ENCODE results near the gene NDUFAB1.
"Not testable (repeated sequence)": the region's sequence is repeated elsewhere in the genome, so short reads cannot be mapped to it uniquely, and the experiment has no call there.

The NDUFAB1 gene

GRCh38 chr16:23595951-23596720, at the start of gene NDUFAB1:
TSS of gene NDUFAB1 (minus strand) at chr16:23596316. CDS start at chr16:23596290, 26 bp downstream.
- no peak for FAIRE-seq

GRCh38 chr16:23642246-23642774, 46.2 kb upstream of the NDUFAB1 start:
- DNase-seq (ENCODE audit: insufficient read length, low spot score) (no peak), FAIRE-seq (no peak)

More at GRCh38 chr16:23595951-23596720, at the start of gene NDUFAB1:
- DNase-seq (ENCODE audit: insufficient read length, low spot score) = peak; percentile 78

- FAIRE-seq (no peak), DNase-seq (ENCODE audit: insufficient read length, low spot score) (peak; percentile 94)
These were observed 45.0 kb upstream of the NDUFAB1 start, which contains the start of the genes DCTN5 and PALB2 for GRCh38 chr16:23640931-23641765. TSS of gene DCTN5 (plus strand) at chr16:23641466. CDS start at chr16:23641543, 77 bp downstream. TSS of gene PALB2 (minus strand) at chr16:23641310. CDS start at chr16:23641157, 153 bp downstream.

DNA sequence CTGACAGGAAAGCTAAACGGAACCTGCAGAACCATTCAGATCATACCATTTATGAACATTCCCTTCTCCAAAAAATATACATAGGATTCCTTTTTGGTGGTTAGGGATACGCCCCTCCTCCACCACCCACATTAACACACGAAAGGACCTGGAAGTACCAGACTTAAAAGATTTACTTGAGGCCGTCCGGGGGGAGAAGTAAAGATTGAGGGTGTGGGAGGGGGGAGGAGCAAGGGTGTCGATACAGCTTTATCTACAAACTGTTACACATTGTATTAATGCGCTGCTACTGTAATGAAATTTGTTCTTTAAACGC, 44.5 kb upstream of the NDUFAB1 start:
- no peak for FAIRE-seq
- peak; percentile 4 for DNase-seq (ENCODE audit: insufficient read length, low spot score)

DNA sequence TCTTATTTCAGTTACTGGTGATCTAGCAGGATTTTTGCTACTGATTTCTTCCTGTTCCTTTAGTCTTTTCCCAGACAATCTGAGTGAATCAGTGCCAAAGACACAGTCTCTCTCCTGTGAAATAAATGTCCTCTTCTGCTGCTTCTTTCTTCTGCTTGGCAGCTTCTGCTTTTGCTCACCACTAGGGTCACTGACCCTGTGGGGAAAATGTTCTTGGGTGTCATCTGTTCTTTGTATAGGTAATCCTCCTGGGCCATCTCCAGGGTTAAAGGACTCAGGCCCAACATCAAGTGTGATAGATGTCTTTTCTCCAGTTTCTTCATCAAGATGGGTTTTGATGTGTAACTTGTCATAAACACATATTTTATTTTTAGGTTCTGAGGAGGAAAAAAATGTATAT, 39.8 kb upstream of the NDUFAB1 start:
- FAIRE-seq (no peak), DNase-seq (ENCODE audit: insufficient read length, low spot score) (no peak)

DNA sequence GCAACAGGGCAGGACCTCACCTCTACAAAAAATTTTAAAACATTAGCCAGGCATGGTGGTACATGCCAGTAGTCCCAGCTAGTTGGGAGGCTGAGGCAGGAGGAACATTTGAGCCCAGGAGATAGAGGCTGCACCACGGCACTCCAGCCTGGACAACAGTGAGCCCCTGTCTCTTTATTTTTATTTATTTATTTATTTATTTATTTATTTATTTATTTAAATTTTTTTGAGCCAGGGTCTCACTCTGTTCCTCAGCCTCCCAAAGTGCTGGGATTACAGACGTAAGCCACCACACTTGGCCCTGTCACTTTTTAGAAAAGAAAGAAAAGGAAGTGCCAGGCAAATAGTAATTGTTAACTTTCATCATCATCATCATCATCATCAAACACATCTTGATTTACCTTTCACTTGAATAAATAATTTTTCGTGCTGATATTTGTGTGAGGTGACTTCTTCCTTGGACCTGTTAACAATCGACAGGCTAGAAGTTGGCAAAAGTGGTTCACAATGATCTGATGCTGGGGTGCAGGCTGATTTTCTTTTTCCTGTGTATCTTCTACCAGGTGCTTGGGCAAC, 38.4 kb upstream of the NDUFAB1 start:
- DNase-seq (ENCODE audit: insufficient read length, low spot score) = no peak
- no peak for FAIRE-seq

DNA sequence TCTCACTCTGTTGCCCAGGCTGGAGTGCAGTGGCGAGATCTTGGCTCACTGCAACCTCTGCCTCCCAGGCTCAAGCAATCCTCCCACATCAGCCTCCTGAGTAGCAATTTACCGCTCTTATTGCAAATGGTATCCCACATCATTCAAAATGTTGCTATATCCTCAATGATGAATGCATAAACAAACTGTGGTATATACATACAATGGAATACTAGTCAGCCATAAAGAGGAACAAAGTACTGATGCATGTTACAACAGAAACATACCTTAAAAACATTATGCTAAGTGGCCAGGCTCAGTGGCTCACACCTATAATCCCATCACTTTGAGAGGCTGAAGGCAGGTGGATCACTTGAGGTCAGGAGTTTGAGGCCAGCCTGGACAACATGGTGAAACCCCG, 35.8 kb upstream of the NDUFAB1 start:
- DNase-seq (ENCODE audit: insufficient read length, low spot score); FAIRE-seq: not testable (repeated sequence)

DNA sequence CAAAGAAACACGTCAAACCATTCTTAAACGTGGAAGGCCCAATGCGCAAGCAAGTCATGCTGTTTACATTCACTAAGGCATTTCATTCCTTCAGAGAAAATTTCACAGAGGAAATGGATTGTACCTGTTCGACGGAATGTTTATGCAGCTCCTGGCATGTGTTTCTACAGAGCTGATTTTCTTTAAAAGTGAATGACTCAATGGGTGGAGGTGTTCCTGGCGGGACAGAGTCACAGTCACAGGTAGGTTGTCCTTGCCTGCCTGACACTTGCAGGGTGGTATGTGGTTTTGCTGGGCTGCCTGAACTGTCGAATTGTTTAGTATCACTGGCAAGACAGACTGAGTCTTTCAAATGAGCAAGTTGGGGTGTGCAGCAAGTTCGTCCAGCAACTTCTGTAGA, 33.4 kb upstream of the NDUFAB1 start:
- FAIRE-seq (no peak), DNase-seq (ENCODE audit: insufficient read length, low spot score) (no peak)

DNA sequence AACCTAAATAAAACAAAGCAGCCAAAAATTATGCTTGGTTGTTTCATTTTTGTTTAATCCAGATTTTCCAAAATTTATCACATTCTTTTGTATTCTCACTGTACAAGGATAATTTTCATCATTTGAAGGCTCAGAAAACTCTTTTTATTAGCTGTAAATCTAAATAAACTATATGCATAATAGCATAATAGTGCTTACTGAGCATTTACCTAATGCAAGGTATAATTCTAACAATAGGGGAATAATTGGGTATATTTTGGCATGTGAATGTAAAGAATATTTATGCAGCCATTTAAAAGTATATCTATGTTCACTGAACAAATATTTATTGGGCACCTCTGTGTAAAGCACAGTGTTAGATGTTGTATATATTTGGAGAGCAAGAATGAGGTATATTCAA, 28.0 kb upstream of the NDUFAB1 start:
- FAIRE-seq (no peak), DNase-seq (ENCODE audit: insufficient read length, low spot score) (no peak)

GRCh38 chr16:23615805-23616204, 19.7 kb upstream of the NDUFAB1 start:
- FAIRE-seq = no peak
- DNase-seq (ENCODE audit: insufficient read length, low spot score) = no peak

- DNase-seq (ENCODE audit: insufficient read length, low spot score) (no peak), FAIRE-seq (no peak)
These were observed 15.8 kb upstream of the NDUFAB1 start for GRCh38 chr16:23611936-23612335.

DNA sequence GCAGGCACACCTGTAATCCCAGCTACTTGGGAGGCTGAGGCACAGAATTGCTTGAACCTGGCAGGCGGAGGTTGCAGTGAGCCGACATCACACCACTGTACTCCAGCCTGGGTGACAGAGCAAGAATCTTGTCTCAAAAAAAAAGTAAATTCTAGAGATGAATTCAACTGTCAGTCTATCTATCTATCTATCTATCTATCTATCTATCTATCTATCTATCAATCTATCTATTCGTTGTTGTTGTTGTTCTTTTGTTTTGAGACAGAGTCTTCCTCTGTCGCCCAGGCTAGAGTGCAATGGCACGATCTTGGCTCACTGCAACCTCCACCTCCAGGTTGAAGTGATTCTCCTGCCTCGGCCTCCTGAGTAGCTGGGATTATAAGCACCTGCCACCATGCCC, 14.8 kb upstream of the NDUFAB1 start:
- FAIRE-seq; DNase-seq (ENCODE audit: insufficient read length, low spot score): not testable (repeated sequence)

DNA sequence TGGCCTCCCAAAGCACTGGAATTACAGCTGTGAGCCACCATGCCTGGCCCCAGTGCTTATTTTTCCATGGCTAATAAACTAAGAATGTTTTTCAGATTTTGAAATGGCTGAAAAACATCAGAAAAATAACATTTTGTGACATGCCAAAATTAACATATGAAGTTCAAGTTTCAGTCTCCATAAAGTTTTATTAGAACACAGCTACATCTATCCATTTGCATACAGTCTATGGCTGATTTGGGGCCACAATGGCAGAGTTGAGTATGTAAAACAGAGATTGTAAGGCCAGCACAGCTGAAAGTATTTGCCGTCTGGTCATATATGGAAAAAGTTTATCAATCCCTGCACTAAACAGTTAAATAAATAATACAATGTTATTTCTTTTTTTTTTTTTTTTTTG, 13.8 kb upstream of the NDUFAB1 start:
- DNase-seq (ENCODE audit: insufficient read length, low spot score) (no peak), FAIRE-seq (no peak)

DNA sequence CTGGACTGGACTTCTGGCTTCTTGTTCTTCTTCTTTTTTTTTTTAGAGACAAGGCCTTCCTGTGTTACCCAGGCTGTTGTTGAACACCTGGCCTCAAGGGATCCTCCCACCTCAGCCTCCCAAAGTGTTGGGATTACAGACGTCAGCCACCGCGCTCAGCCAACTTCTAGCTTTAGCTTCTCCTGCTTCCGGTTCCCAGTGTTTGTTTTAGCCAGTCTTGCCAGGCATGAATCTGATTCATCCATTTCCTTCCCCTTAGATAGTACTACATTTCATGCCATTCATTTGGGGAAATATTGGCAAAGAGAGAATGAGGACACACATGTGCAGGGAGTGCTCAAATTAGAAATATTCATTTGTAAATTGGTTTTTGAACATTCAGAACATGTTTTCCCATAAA, 12.1 kb upstream of the NDUFAB1 start:
- FAIRE-seq = no peak
- DNase-seq (ENCODE audit: insufficient read length, low spot score) = no peak

DNA sequence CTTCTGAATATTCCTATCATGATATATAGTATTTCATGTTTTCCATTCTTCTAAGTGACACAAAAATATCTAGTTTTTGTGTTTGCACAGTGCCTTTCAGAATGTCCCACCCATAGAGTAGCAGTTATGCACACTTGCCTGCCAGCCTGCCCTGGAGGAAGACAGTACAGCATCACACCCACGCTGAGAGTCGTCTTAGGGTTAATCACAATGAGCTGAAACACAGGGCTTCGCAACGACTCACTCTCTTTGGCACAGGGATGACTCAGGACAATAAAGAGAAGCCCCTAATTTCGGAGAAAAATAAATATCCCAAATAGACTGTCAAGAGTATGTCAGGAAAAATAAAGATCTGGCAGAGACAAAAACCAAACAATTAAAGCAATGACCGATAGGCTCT, 11.6 kb upstream of the NDUFAB1 start:
- no peak for DNase-seq (ENCODE audit: insufficient read length, low spot score)
- FAIRE-seq = no peak

- DNase-seq (ENCODE audit: insufficient read length, low spot score) (no peak), FAIRE-seq (no peak)
These were observed 1.1 kb upstream of the NDUFAB1 start for GRCh38 chr16:23597003-23597756.

GRCh38 chr16:23595246-23595950, 718 bp downstream of the NDUFAB1 start:
- DNase-seq (ENCODE audit: insufficient read length, low spot score) (no peak), FAIRE-seq (no peak)

- DNase-seq (ENCODE audit: insufficient read length, low spot score) (no peak), FAIRE-seq (no peak)
These were observed 1.9 kb downstream of the NDUFAB1 start for GRCh38 chr16:23594186-23594585.

GRCh38 chr16:23590181-23590580, 5.9 kb downstream of the NDUFAB1 start:
- DNase-seq (ENCODE audit: insufficient read length, low spot score) (no peak), FAIRE-seq (no peak)

DNA sequence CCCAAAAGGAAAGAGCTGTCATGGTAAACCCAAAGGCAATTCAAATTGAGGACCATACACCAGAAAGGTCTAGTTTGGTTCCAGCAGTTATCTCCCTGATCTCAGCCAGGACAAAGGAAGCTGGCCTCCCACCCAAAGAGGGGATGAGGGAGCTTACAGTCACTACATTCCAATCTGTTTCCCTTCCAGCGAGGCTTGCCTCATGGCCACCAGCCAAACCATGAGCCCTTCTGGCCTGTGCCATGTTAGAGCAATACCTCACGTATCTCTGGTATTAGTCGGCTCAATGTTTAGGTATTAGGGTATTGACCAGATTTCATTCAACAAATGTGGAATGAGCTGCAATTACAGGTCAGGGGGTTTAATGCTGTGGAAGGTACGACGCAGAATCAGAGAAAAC, 8.4 kb downstream of the NDUFAB1 start:
- FAIRE-seq = no peak

More for the DNA sequence above, 8.4 kb downstream of the NDUFAB1 start:
- no peak for DNase-seq (ENCODE audit: insufficient read length, low spot score)

Data from HTR-8/SVneo (cell line).